Stomach (tissue), 9 donors: ENCODE data around the gene SPCS2. TPM values are rescaled to one million over a fixed set of nuclear protein-coding genes. Genes with fewer than 3 reads are reported as not detected.
A peak's percentile ranks its signal among the peaks of the same experiment; 100 is the strongest.

Source experiments
- DNase-seq, 2 donors: peaks; one replicate each; pipeline versions ENCODE4 v3.0.0 to v3.0.0-alpha.2; 2013 to 2019
- H3K27ac ChIP-seq, 5 donors: fragments of 200-600 bp in 4 of 5; sonication (generic) in 4 of 5; one replicate each; pipeline ENCODE4 v1.5.1; 2013 to 2019; ENCODE audit warnings: mild to moderate bottlenecking in 1 of 5, moderate library complexity in 1 of 5
- H3K27me3 ChIP-seq, 3 donors: fragments of 200-600 bp; sonication (generic); one replicate each; pipeline ENCODE4 v1.5.1; 2017 to 2019; ENCODE audit warnings: mixed run types in 1 of 3
- H3K36me3 ChIP-seq, 4 donors: fragments of 200-600 bp; sonication (generic); 1 replicate in 3 of 4; 2 replicates in 1 of 4; pipeline ENCODE4 v1.5.1; 2016 to 2019
- H3K4me1 ChIP-seq, 4 donors: fragments of 200-600 bp; sonication (generic); one replicate each; pipeline ENCODE4 v1.5.1; 2016 to 2019
- H3K4me3 ChIP-seq, 4 donors: fragments of 200-600 bp; sonication (generic) in 3 of 4; one replicate each; pipeline ENCODE4 v1.5.1; 2016 to 2019; ENCODE audit warnings: mild to moderate bottlenecking in 1 of 4
- H3K9me3 ChIP-seq, 4 donors: fragments of 200-600 bp; sonication (generic); one replicate each; pipeline ENCODE4 v1.5.1; 2016 to 2019
- EP300 ChIP-seq: sonication (generic); formaldehyde crosslinking; IDR thresholded peaks from one replicate; pipeline ENCODE4 v1.6.1; 2017; ENCODE audit warnings: antibody characterized with exemption
- POLR2A ChIP-seq, 4 donors: fragments of 450-650 bp; IDR thresholded peaks; one replicate each; pipeline ENCODE4 v1.6.1; 2016; ENCODE audit warnings: antibody characterized with exemption in 4 of 4, control low read depth in 2 of 4, mild to moderate bottlenecking in 1 of 4, moderate library complexity in 1 of 4
- POLR2AphosphoS5 ChIP-seq, 3 donors: sonication (generic); formaldehyde crosslinking; IDR thresholded peaks; one replicate each; pipeline ENCODE4 v1.6.1; 2016; ENCODE audit warnings: antibody characterized with exemption in 3 of 3
- WGBS, 5 donors: extraction: QIAGEN DNeasy Blood & Tissue Kit in 3 of 5; methylation state at CpG; one replicate each; pipeline versions ENCODE4 v1.1.5 to v1.1.7; 2013 to 2018; 5-methylcytosine and 5-hydroxymethylcytosine counted together
- intact Hi-C: fragments of 100-400 bp; cut with DNase I; formaldehyde crosslinking; loops from one replicate; pipeline ENCODE4 v1.15.1; 2023; ENCODE audit warnings: low total_unique reads
- polyA plus RNA-seq, 3 donors: library from polyadenylated mRNA; stranded (reverse); fragments of 200-250 nt; gene quantifications; one replicate each; pipeline ENCODE4 v1.2.3, GENCODE V29; 2013
- total RNA-seq, 5 donors: library from RNA; depleted of rRNA; stranded (reverse); fragments of >200 nt; gene quantifications; one replicate each; pipeline versions ENCODE4 v1.1.0 to v1.2.3, GENCODE V29; 2014 to 2016
- TF ChIP-seq, protein P1 (sequence below), 7 experiments: fragments of 450-650 bp in 4 of 7; fragments of 200-600 bp in 3 of 7; sonication (generic) in 3 of 7; IDR thresholded peaks; one replicate each; pipeline ENCODE4 v1.5.1; 2016 to 2019; ENCODE audit warnings: antibody characterized with exemption in 7 of 7, control low read depth in 2 of 7, mild to moderate bottlenecking in 1 of 7
- donor health status: healthy with polysubstance abuse.
- donor health status: Bipolar disorder and iron deficiency.
- donor health status: healthy.

The SPCS2 gene
- total and polyA plus RNA-seq, 8 donors, result 5.4 to 191 (median 50.7) TPM

DNA sequence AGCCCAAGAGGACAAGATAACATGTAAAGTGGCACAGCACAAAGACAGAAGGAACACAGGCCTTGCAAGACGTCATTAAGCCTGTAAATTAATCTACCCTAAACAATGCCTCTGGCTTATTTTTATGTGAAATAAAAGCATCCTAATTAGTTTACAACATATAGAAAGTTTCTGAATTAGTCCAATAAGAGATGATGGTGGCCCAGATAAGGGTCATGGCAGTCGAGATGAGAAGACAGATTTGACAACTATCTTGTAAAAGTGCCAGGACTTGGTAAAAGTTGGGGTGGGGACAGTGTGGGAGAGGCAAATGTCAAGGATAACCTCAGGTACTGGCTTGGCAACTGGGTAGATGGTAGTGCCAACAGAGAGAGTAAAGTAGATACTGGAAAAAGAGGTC lies 13.8 kb upstream of the SPCS2 start:
- Histone ChIP-seq H3K27ac (no peak overlapping the region), H3K9me3 (no peaks in the 10 kb centered on the region), H3K27me3 (no peaks in the 10 kb centered on the region), H3K4me1 (peaks cover 0 to 4% (median 0%) of the 10 kb centered on the region in 4 donors), H3K36me3 (peaks cover 4 to 88% (median 61%) of the 10 kb centered on the region in 4 donors), H3K4me3 (no peak overlapping the region)
- TF ChIP-seq POLR2A (IDR thresholded peaks at IDR 0.05) (no peak), EP300 (no peak), POLR2AphosphoS5 (IDR thresholded peaks at IDR 0.05) (no peak)
- TF ChIP-seq, protein P1, sequence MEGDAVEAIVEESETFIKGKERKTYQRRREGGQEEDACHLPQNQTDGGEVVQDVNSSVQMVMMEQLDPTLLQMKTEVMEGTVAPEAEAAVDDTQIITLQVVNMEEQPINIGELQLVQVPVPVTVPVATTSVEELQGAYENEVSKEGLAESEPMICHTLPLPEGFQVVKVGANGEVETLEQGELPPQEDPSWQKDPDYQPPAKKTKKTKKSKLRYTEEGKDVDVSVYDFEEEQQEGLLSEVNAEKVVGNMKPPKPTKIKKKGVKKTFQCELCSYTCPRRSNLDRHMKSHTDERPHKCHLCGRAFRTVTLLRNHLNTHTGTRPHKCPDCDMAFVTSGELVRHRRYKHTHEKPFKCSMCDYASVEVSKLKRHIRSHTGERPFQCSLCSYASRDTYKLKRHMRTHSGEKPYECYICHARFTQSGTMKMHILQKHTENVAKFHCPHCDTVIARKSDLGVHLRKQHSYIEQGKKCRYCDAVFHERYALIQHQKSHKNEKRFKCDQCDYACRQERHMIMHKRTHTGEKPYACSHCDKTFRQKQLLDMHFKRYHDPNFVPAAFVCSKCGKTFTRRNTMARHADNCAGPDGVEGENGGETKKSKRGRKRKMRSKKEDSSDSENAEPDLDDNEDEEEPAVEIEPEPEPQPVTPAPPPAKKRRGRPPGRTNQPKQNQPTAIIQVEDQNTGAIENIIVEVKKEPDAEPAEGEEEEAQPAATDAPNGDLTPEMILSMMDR (IDR thresholded peaks at IDR 0.05), result no peak
- intact Hi-C loops, result loop anchor here (5.0 kb wide), 1 partner anchor 97 kb away; no protein-coding TSS in a partner anchor
- no peak for DNase-seq
- 70 to 82% (median 75%) methylated on average over 2 of the region's 2 CpGs for WGBS, 5 donors

DNA sequence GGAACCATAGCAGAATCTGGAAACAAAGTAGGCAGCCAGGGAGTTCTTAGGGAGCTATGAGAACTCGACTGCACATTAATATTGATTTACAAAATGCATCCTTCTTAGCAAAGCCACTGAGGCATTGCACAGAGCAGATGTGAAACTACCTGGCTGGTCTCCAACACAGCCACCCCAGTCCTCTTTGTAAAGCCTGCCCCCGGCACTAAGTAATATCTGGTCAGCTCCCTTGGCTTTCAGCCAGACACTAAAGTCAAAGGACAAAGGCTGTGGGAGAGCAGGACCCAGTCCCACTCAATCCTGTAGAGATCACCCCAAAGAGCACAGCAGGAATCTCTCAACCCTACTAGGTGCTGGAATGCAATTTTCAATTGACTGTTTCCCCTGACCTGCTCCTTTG lies 13.0 kb upstream of the SPCS2 start:
- Histone ChIP-seq H3K4me1 (peaks cover 0 to 12% (median 2%) of the 10 kb centered on the region in 4 donors), H3K36me3 (peaks cover 4 to 90% (median 69%) of the 10 kb centered on the region in 4 donors), H3K27ac (no peak overlapping the region), H3K4me3 (no peak overlapping the region), H3K27me3 (no peaks in the 10 kb centered on the region), H3K9me3 (no peaks in the 10 kb centered on the region)
- WGBS, 5 donors, result 57 to 76% (median 62%) methylated on average over 2 of the region's 2 CpGs
- intact Hi-C loops, result loop anchor here (5.0 kb wide), 1 partner anchor 96 kb away; no protein-coding TSS in a partner anchor
- TF ChIP-seq, protein P1 (IDR thresholded peaks at IDR 0.05), result no peak
- TF ChIP-seq POLR2AphosphoS5 (IDR thresholded peaks at IDR 0.05) (no peak), EP300 (no peak), POLR2A (IDR thresholded peaks at IDR 0.05) (no peak)
- DNase-seq, result peak in 1 of 2 donors; percentile 9

DNA sequence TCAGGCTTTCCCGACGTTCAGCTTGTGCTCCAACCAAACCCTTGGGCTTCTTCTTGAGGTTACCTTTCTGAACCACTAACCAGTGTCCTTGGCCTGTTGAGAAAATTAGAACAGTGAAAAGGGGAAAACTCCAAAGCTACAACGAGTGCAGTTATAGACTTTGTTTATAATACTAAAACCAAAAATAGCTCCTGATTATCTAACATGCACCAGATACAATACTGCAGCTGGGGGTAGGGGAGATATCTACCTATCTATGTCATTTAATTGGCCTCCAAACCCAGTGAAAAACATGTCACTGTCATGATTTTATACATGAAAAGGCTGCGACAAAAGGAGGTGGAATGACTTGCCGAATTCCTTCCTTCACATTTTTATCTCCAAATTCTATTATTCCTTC lies 12.1 kb upstream of the SPCS2 start:
- DNase-seq, result no peak
- H3K27ac ChIP-seq, result no peak overlapping the region
- no peaks in the 10 kb centered on the region for H3K27me3 ChIP-seq
- H3K36me3 ChIP-seq, result peaks cover 4 to 92% (median 69%) of the 10 kb centered on the region in 4 donors
- H3K9me3 ChIP-seq, result no peaks in the 10 kb centered on the region
- no peak overlapping the region for H3K4me3 ChIP-seq
- 82 to 91% (median 89%) methylated on average over 5 of the region's 5 CpGs for WGBS, 5 donors
- peaks cover 0 to 12% (median 6%) of the 10 kb centered on the region in 4 donors for H3K4me1 ChIP-seq
- intact Hi-C loops, result loop anchor here (5.0 kb wide), 1 partner anchor 95 kb away; no protein-coding TSS in a partner anchor
- TF ChIP-seq POLR2A (IDR thresholded peaks at IDR 0.05) (no peak), POLR2AphosphoS5 (IDR thresholded peaks at IDR 0.05) (no peak), EP300 (no peak)
- TF ChIP-seq, protein P1 (IDR thresholded peaks at IDR 0.05), result no peak

DNA sequence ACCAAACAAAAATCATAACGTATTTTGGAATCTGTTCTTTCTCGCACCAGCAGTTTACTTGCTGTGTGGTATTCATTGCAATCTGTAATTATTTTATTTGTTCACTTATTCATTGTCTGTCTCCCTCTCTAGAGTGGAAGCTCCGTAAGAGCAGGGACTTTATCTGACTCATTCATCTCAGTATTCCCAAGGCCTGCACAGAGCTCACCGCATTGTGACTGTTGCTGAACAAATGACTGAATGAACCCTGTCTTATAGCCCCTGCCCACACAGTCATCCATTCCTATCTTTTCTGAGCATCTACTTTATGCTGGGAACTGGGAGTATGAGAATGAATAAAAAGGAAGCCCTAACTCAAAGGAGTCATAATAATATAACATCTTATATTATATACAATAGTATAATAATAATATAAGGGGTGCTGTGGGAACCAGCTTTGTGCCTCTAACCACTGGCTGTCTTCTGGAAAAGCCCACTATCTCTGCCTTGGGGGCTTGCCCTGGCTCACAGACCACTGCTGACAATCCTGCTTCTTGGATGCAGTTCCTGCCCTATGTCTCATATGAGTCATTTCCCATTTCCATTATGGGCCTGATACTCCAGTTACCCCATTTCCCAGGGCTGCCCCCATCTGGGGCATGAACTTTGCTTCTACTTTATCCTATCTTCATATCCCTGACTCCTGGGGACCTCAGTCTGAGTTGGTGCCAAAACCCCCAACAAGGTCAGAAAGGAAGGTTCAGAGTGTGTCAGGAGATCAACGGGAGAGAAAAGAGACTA lies 11.2 kb upstream of the SPCS2 start:
- no peak overlapping the region for H3K27ac ChIP-seq
- H3K4me3 ChIP-seq, result no peak overlapping the region
- 88 to 94% (median 93%) methylated on average over 5 of the region's 5 CpGs for WGBS, 5 donors
- no peak for DNase-seq
- no peaks in the 10 kb centered on the region for H3K27me3 ChIP-seq
- H3K4me1 ChIP-seq, result peaks cover 0 to 12% (median 6%) of the 10 kb centered on the region in 4 donors
- TF ChIP-seq POLR2A (IDR thresholded peaks at IDR 0.05) (no peak), POLR2AphosphoS5 (IDR thresholded peaks at IDR 0.05) (no peak), EP300 (no peak)
- TF ChIP-seq, protein P1 (IDR thresholded peaks at IDR 0.05), result no peak
- H3K36me3 ChIP-seq, result peaks cover 4 to 92% (median 67%) of the 10 kb centered on the region in 4 donors
- intact Hi-C loops, result loop anchor here (5.0 kb wide), 1 partner anchor 94 kb away; no protein-coding TSS in a partner anchor
- H3K9me3 ChIP-seq, result no peaks in the 10 kb centered on the region
